Measurements from ENCODE around the gene NPEPL1. TPM values are rescaled to one million over a fixed set of nuclear protein-coding genes. Genes with fewer than 3 reads are reported as not detected.
"Not testable (repeated sequence)": the region's sequence is repeated elsewhere in the genome, so short reads cannot be mapped to it uniquely, and the experiment has no call there.

The NPEPL1 gene
- total RNA-seq (2021): 31.1 TPM in 2 replicates
- long read RNA-seq, transcript NPEPL1-201 (12 exons, 2,378 nt): major isoform, 52 of 85 reads
- long read RNA-seq, partial matches to known transcripts: 8 of 85 reads
- long read RNA-seq, other reads (novel, unspliced or antisense): 24 of 85 reads

GRCh38 chr20:58692579-58693225 lies at the start of gene NPEPL1:
Gene NPEPL1 (plus strand): TSS chr20:58692800. CDS start chr20:58692901, 101 bp downstream.
- H3K27ac Mint-ChIP-seq: peak within 1 kb of the TSS; percentile 71 to 85 (median 79); a peak in 6 of 7 replicates
- Histone ChIP-seq H2AFZ (ENCODE audit: low read length) (no peak within 1 kb of the TSS), H3T11ph (ENCODE audit: low read length) (no peak within 1 kb of the TSS)

GRCh38 chr20:58642896-58643295 lies 49.7 kb upstream of the NPEPL1 start:
- not testable (repeated sequence) for H2BK120ac ChIP-seq (ENCODE audit: low read depth, low read length, poor library complexity, severe bottlenecking); H2BK5ac ChIP-seq (ENCODE audit: insufficient read length, low read length); H3K56ac ChIP-seq (ENCODE audit: insufficient read length, low read depth, low read length); H3T11ph ChIP-seq (ENCODE audit: low read length); H3K9me3 Mint-ChIP-seq; H3K4me2 ChIP-seq (ENCODE audit: insufficient read depth, insufficient read length, low read length); H2BK15ac ChIP-seq (ENCODE audit: low read depth, low read length); H4K91ac ChIP-seq (ENCODE audit: insufficient read length, low read depth, low read length); H2BK20ac ChIP-seq (ENCODE audit: low read depth, low read length, poor library complexity, severe bottlenecking); H3K18ac ChIP-seq (ENCODE audit: insufficient read length, low read depth, low read length); H3K79me1 ChIP-seq (ENCODE audit: insufficient read depth, low read depth, low read length, poor library complexity, severe bottlenecking); H2BK12ac ChIP-seq (ENCODE audit: insufficient read length, low read depth, low read length); H3K27me3 ChIP-seq (ENCODE audit: insufficient read depth, low read length); H3K27ac Mint-ChIP-seq; H3K4ac ChIP-seq (ENCODE audit: low read depth, low read length); H3K14ac ChIP-seq (ENCODE audit: insufficient read depth, low read length); H3K36me3 Mint-ChIP-seq (ENCODE audit: insufficient read depth in 1 of 3, low read depth in 3 of 3); H2AK5ac ChIP-seq (ENCODE audit: insufficient read length, low read length); H4K8ac ChIP-seq (replicated peaks; ENCODE audit: insufficient read length, low read depth, low read length); H3K9me3 ChIP-seq (ENCODE audit: control insufficient read depth, low read depth, low read length); H4K20me1 ChIP-seq (ENCODE audit: control insufficient read depth, insufficient read depth, insufficient read length); H3K79me2 ChIP-seq (ENCODE audit: insufficient read depth, low read length); H3K9ac ChIP-seq (ENCODE audit: extremely low read depth, insufficient read length, low read length); H3K27ac ChIP-seq (ENCODE audit: insufficient read length, low read depth, low read length); H3K23me2 ChIP-seq (ENCODE audit: insufficient read length, low read depth, low read length, poor library complexity, severe bottlenecking); H3K27me3 Mint-ChIP-seq (ENCODE audit: low read depth); H3K4me1 ChIP-seq (ENCODE audit: insufficient read depth, low read length); H2AFZ ChIP-seq (ENCODE audit: low read length); H3K23ac ChIP-seq (ENCODE audit: insufficient read length, low read depth, low read length); H4K5ac ChIP-seq (ENCODE audit: insufficient read length, low read depth, low read length); H3K4me3 Mint-ChIP-seq
- no CpG with 5 or more reads among the region's 9 CpGs for WGBS (ENCODE audit: extremely low coverage, insufficient read length, low lambda C conversion rate)
- H3K4me1 Mint-ChIP-seq: peaks cover 3 to 14% of the 10 kb centered on the region in 2 experiments; a peak in 3 of 4 replicates
- DNase-seq: peak; percentile 3

More at GRCh38 chr20:58692579-58693225, at the start of gene NPEPL1:
- no peaks in the 10 kb centered on the region for H3K27me3 ChIP-seq (ENCODE audit: insufficient read depth, low read length)
- H3K27ac ChIP-seq (ENCODE audit: insufficient read length, low read depth, low read length): no peak within 1 kb of the TSS
- H4K91ac ChIP-seq (ENCODE audit: insufficient read length, low read depth, low read length): no peak within 1 kb of the TSS
- H3K4ac ChIP-seq (ENCODE audit: low read depth, low read length): no peak within 1 kb of the TSS
- H2BK5ac ChIP-seq (ENCODE audit: insufficient read length, low read length): no peak within 1 kb of the TSS
- no peaks in the 10 kb centered on the region for H4K20me1 ChIP-seq (ENCODE audit: control insufficient read depth, insufficient read depth, insufficient read length)
- DNase-seq: no peak
- no peak within 1 kb of the TSS for H2BK120ac ChIP-seq (ENCODE audit: low read depth, low read length, poor library complexity, severe bottlenecking)
- H3K4me1 ChIP-seq (ENCODE audit: insufficient read depth, low read length): no peaks in the 10 kb centered on the region; the same call in 1 of the 2 replicates
- no peaks in the 10 kb centered on the region for H3K9me3 ChIP-seq (ENCODE audit: control insufficient read depth, low read depth, low read length)
- peaks cover 2% of the 10 kb centered on the region; the same call in 1 of the 2 replicates for H3K79me2 ChIP-seq (ENCODE audit: insufficient read depth, low read length)
- H2AK5ac ChIP-seq (ENCODE audit: insufficient read length, low read length): no peak within 1 kb of the TSS
- no peak within 1 kb of the TSS for H3K9ac ChIP-seq (ENCODE audit: extremely low read depth, insufficient read length, low read length)
- H2BK12ac ChIP-seq (ENCODE audit: insufficient read length, low read depth, low read length): no peak within 1 kb of the TSS
- H3K56ac ChIP-seq (ENCODE audit: insufficient read length, low read depth, low read length): no peak within 1 kb of the TSS
- no peak within 1 kb of the TSS for H2BK20ac ChIP-seq (ENCODE audit: low read depth, low read length, poor library complexity, severe bottlenecking)
- H3K9me3 Mint-ChIP-seq: no peaks in the 10 kb centered on the region
- peak within 1 kb of the TSS; percentile 52 to 54; a peak in 4 of 5 replicates for H3K4me3 Mint-ChIP-seq
- H3K23me2 ChIP-seq (ENCODE audit: insufficient read length, low read depth, low read length, poor library complexity, severe bottlenecking): no peaks in the 10 kb centered on the region
- TF ChIP-seq CTCF (conservative IDR thresholded peaks at IDR 0.05): no peak
- H3K79me1 ChIP-seq (ENCODE audit: insufficient read depth, low read depth, low read length, poor library complexity, severe bottlenecking): no peaks in the 10 kb centered on the region
- peak within 1 kb of the TSS; percentile 18 for H3K4me2 ChIP-seq (ENCODE audit: insufficient read depth, insufficient read length, low read length)
- WGBS (ENCODE audit: extremely low coverage, insufficient read length, low lambda C conversion rate): no CpG with 5 or more reads among the region's 93 CpGs
- H3K4me1 Mint-ChIP-seq: peaks cover 26 to 35% of the 10 kb centered on the region in 2 experiments
- H4K8ac ChIP-seq (replicated peaks; ENCODE audit: insufficient read length, low read depth, low read length): no peak within 1 kb of the TSS
- H3K27me3 Mint-ChIP-seq (ENCODE audit: low read depth): no peaks in the 10 kb centered on the region
- H3K14ac ChIP-seq (ENCODE audit: insufficient read depth, low read length): peak within 1 kb of the TSS; percentile 86
- H3K23ac ChIP-seq (ENCODE audit: insufficient read length, low read depth, low read length): no peak within 1 kb of the TSS
- peaks cover 0 to 8% (median 0%) of the 10 kb centered on the region in 3 experiments; a peak in 4 of 7 replicates for H3K36me3 Mint-ChIP-seq (ENCODE audit: insufficient read depth in 1 of 3, low read depth in 3 of 3)
- H3K18ac ChIP-seq (ENCODE audit: insufficient read length, low read depth, low read length): no peak within 1 kb of the TSS
- no peak within 1 kb of the TSS for H4K5ac ChIP-seq (ENCODE audit: insufficient read length, low read depth, low read length)
- no peak within 1 kb of the TSS for H2BK15ac ChIP-seq (ENCODE audit: low read depth, low read length)

Data from H9 (cell line).